ENCODE data around the gene EXOC4.

The EXOC4 gene

GRCh38 chr7:133509822-133510221 lies 256.9 kb downstream of the EXOC4 start:
- TF ChIP-seq CTCF (IDR thresholded peaks at IDR 0.05): no peak

- TF ChIP-seq CTCF (IDR thresholded peaks at IDR 0.05): no peak
Observed at GRCh38 chr7:133510326-133511055, 257.6 kb downstream of the EXOC4 start.

GRCh38 chr7:133511252-133511651 lies 258.4 kb downstream of the EXOC4 start:
- no peak for TF ChIP-seq CTCF (IDR thresholded peaks at IDR 0.05)

- no peak for TF ChIP-seq CTCF (IDR thresholded peaks at IDR 0.05)
Observed at GRCh38 chr7:133511708-133512107, 258.8 kb downstream of the EXOC4 start.

GRCh38 chr7:133512560-133512959 lies 259.7 kb downstream of the EXOC4 start:
- TF ChIP-seq CTCF (IDR thresholded peaks at IDR 0.05): no peak

GRCh38 chr7:133513608-133514007 lies 260.7 kb downstream of the EXOC4 start:
- no peak for TF ChIP-seq CTCF (IDR thresholded peaks at IDR 0.05)

- no peak for TF ChIP-seq CTCF (IDR thresholded peaks at IDR 0.05)
Observed at GRCh38 chr7:133514551-133514950, 261.7 kb downstream of the EXOC4 start.

GRCh38 chr7:133517766-133518165 lies 264.9 kb downstream of the EXOC4 start:
- no peak for TF ChIP-seq CTCF (IDR thresholded peaks at IDR 0.05)

Measured in LNCAP (cell line).